Endometrium (tissue), 2 donors: Measurements from ENCODE around the gene LYSMD4.

Source experiments
- FAIRE-seq: peaks from 2 replicates; lab custom pipeline; 2012; peaks lifted over from hg19 to GRCh38; lab: Jason Lieb, UNC
- donor health status: control.
- donor health status: control.

LYSMD4 gene

GRCh38 chr15:99731336-99732123, 1.7 kb downstream of the LYSMD4 start:
- FAIRE-seq, result no peak

- no peak for FAIRE-seq
Measured at GRCh38 chr15:99729920-99730319, 3.3 kb downstream of the LYSMD4 start.

- no peak for FAIRE-seq
Measured at GRCh38 chr15:99729327-99729726, 3.9 kb downstream of the LYSMD4 start.

- no peak for FAIRE-seq
Measured at GRCh38 chr15:99728916-99729315, 4.3 kb downstream of the LYSMD4 start.

- no peak for FAIRE-seq
Measured at GRCh38 chr15:99727733-99728132, 5.5 kb downstream of the LYSMD4 start.

- no peak for FAIRE-seq
Measured at GRCh38 chr15:99727330-99727729, 5.9 kb downstream of the LYSMD4 start.

GRCh38 chr15:99726333-99726732, 6.9 kb downstream of the LYSMD4 start:
- FAIRE-seq, result no peak

- FAIRE-seq, result no peak
Measured at GRCh38 chr15:99722406-99722805, 10.8 kb downstream of the LYSMD4 start.

GRCh38 chr15:99721896-99722295, 11.3 kb downstream of the LYSMD4 start:
- no peak for FAIRE-seq

GRCh38 chr15:99721104-99721778, 12.0 kb downstream of the LYSMD4 start:
- no peak for FAIRE-seq

- no peak for FAIRE-seq
Measured at GRCh38 chr15:99720533-99720932, 12.7 kb downstream of the LYSMD4 start.

- FAIRE-seq, result no peak
Measured at GRCh38 chr15:99719096-99719541, 14.1 kb downstream of the LYSMD4 start.

GRCh38 chr15:99718421-99718820, 14.8 kb downstream of the LYSMD4 start:
- FAIRE-seq, result no peak

- FAIRE-seq, result no peak
Measured at GRCh38 chr15:99717161-99718009, 15.9 kb downstream of the LYSMD4 start.

- no peak for FAIRE-seq
Measured at GRCh38 chr15:99716540-99717095, 16.6 kb downstream of the LYSMD4 start.

GRCh38 chr15:99712415-99712814, 20.8 kb downstream of the LYSMD4 start:
- no peak for FAIRE-seq

- FAIRE-seq, result no peak
Measured at GRCh38 chr15:99711625-99712024, 21.6 kb downstream of the LYSMD4 start.

GRCh38 chr15:99709243-99709986, 23.8 kb downstream of the LYSMD4 start:
- FAIRE-seq, result no peak

- FAIRE-seq, result no peak
Measured at GRCh38 chr15:99708563-99708962, 24.7 kb downstream of the LYSMD4 start.

GRCh38 chr15:99707473-99708270, 25.6 kb downstream of the LYSMD4 start:
- FAIRE-seq, result no peak
